ENCODE measurements around the gene ELAVL2. TPM values are rescaled to one million over a fixed set of nuclear protein-coding genes. Genes with fewer than 3 reads are reported as not detected.

Gene ELAVL2
- total and polyA plus RNA-seq, 9 of the 15 experiments (the other 6 are each of a cell fraction or from before 2014, with no cell fraction given): not detected

GRCh38 chr9:23850690-23851629, 24.9 kb upstream of the ELAVL2 start:
- ATAC-seq (no peak), FAIRE-seq (no peak), DNase-seq (ENCODE audit: extremely low read depth in 1 of 4, low spot score in 3 of 4) (no peak)
- Histone ChIP-seq H3K9ac (ENCODE audit: insufficient read depth in 1 of 2, low read depth in 2 of 2, low read length in 2 of 2) (no peak overlapping the region), H3K79me2 (ENCODE audit: control insufficient read depth, insufficient read depth, low read length) (no peaks in the 10 kb centered on the region), H4K20me1 (replicated peaks; ENCODE audit: control insufficient read depth, insufficient read depth, low read length) (no peaks in the 10 kb centered on the region), H3K36me3 (ENCODE audit: control insufficient read depth, insufficient read depth, low read length) (no peaks in the 10 kb centered on the region), H3K4me2 (ENCODE audit: insufficient read depth, low read length) (no peak overlapping the region), H3K9me1 (ENCODE audit: control insufficient read depth, insufficient read depth, low read length) (no peaks in the 10 kb centered on the region), H3K27ac (ENCODE audit: extremely low read depth, low read depth, low read length) (no peak overlapping the region), H3K27me3 (ENCODE audit: control insufficient read depth in 2 of 2, insufficient read depth in 2 of 2, low read length in 2 of 2) (no peaks in the 10 kb centered on the region), H3K4me1 (replicated peaks in 1 of 2; ENCODE audit: control insufficient read depth in 2 of 2, insufficient read depth in 2 of 2, low read length in 2 of 2) (no peaks in the 10 kb centered on the region), H3K9me3 (replicated peaks; ENCODE audit: control insufficient read depth, insufficient read depth, low read depth, low read length) (no peaks in the 10 kb centered on the region), H2AFZ (ENCODE audit: low read depth, low read length) (no peak overlapping the region), H3K4me3 (no peak overlapping the region)
- no TSS peak for BruUV-seq (replicated peaks)
- intact Hi-C loops (cut with micrococcal nuclease): no loop called here
- WGBS (ENCODE audit: insufficient coverage, low coverage, missing lambda C conversion rate): no CpG with 5 or more reads among the region's 62 CpGs
- ChIA-PET POLR2A (no interaction called here), CTCF (ENCODE audit: low intra/inter-chr PET ratio) (no interaction called here)
- in situ Hi-C loops (cut with MboI): no loop called here
- TF ChIP-seq ZNF134 (CRISPR knock-in tag; conservative IDR thresholded peaks at IDR 0.05) (no peak), MLX (CRISPR knock-in tag; conservative IDR thresholded peaks at IDR 0.05) (no peak), ETS1 (conservative IDR thresholded peaks at IDR 0.05; ENCODE audit: control insufficient read depth, low read depth, low read length) (no peak), BDP1 (IDR thresholded peaks at IDR 0.05; ENCODE audit: insufficient read depth, insufficient read length) (no peak), IFI16 (CRISPR knock-in tag; IDR thresholded peaks at IDR 0.05) (no peak), RAD21 (CRISPR knock-in tag; conservative IDR thresholded peaks at IDR 0.05 in 1 of 2, IDR thresholded peaks at IDR 0.05 in 1 of 2) (no peak), GABPB2 (CRISPR knock-in tag; conservative IDR thresholded peaks at IDR 0.05) (no peak), ZFP30 (CRISPR knock-in tag; IDR thresholded peaks at IDR 0.05; ENCODE audit: borderline replicate concordance) (no peak), WHSC1 (IDR thresholded peaks at IDR 0.05; ENCODE audit: low read length) (no peak), ZNF778 (CRISPR knock-in tag; IDR thresholded peaks at IDR 0.05) (no peak)
- TF ChIP-seq, protein P1, sequence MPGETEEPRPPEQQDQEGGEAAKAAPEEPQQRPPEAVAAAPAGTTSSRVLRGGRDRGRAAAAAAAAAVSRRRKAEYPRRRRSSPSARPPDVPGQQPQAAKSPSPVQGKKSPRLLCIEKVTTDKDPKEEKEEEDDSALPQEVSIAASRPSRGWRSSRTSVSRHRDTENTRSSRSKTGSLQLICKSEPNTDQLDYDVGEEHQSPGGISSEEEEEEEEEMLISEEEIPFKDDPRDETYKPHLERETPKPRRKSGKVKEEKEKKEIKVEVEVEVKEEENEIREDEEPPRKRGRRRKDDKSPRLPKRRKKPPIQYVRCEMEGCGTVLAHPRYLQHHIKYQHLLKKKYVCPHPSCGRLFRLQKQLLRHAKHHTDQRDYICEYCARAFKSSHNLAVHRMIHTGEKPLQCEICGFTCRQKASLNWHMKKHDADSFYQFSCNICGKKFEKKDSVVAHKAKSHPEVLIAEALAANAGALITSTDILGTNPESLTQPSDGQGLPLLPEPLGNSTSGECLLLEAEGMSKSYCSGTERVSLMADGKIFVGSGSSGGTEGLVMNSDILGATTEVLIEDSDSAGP (CRISPR knock-in tag; IDR thresholded peaks at IDR 0.05): no peak
- TF ChIP-seq, protein P2, sequence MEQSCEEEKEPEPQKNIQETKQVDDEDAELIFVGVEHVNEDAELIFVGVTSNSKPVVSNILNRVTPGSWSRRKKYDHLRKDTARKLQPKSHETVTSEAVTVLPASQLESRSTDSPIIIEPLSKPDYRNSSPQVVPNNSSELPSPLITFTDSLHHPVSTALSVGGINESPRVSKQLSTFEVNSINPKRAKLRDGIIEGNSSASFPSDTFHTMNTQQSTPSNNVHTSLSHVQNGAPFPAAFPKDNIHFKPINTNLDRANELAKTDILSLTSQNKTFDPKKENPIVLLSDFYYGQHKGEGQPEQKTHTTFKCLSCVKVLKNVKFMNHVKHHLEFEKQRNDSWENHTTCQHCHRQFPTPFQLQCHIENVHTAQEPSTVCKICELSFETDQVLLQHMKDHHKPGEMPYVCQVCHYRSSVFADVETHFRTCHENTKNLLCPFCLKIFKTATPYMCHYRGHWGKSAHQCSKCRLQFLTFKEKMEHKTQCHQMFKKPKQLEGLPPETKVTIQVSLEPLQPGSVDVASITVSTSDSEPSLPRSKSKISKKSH (CRISPR knock-in tag; IDR thresholded peaks at IDR 0.05): no peak
- TF ChIP-seq, protein P3, sequence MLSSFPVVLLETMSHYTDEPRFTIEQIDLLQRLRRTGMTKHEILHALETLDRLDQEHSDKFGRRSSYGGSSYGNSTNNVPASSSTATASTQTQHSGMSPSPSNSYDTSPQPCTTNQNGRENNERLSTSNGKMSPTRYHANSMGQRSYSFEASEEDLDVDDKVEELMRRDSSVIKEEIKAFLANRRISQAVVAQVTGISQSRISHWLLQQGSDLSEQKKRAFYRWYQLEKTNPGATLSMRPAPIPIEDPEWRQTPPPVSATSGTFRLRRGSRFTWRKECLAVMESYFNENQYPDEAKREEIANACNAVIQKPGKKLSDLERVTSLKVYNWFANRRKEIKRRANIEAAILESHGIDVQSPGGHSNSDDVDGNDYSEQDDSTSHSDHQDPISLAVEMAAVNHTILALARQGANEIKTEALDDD (IDR thresholded peaks at IDR 0.05): no peak
